Activated CD8-positive, alpha-beta memory T cell treated with anti-CD3 and anti-CD28 coated beads for 48 hours (primary cell): ENCODE results near the gene MSI1.
"Not testable (repeated sequence)": the region's sequence is repeated elsewhere in the genome, so short reads cannot be mapped to it uniquely, and the experiment has no call there.

ENCODE experiments used
- DNase-seq, 3 experiments: peaks; one replicate each; pipeline ENCODE4 v3.0.0-alpha.2; 2020; ENCODE audit warnings: low read depth in 2 of 3, low spot score in 2 of 3

The MSI1 gene

DNA sequence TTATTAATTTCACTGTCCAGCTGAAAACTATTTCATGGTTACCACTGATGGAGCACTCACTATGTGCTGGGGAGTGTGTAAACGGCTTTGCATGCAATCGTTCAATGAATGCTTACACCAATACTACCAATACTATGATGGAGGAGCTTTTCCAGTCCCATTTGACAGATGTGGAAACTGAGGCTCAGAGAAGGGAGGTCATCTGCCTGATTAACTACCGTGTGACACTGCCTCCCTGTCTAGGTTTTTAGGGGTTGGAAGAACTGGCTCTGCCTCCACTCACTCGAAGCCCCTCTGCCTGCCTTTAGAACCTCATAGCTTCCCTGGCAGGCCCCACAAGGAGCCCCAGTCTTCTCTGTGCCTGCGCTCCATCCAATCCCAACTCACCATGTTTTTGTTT is 11.9 kb downstream of the MSI1 start:
- DNase-seq, result no peak

DNA sequence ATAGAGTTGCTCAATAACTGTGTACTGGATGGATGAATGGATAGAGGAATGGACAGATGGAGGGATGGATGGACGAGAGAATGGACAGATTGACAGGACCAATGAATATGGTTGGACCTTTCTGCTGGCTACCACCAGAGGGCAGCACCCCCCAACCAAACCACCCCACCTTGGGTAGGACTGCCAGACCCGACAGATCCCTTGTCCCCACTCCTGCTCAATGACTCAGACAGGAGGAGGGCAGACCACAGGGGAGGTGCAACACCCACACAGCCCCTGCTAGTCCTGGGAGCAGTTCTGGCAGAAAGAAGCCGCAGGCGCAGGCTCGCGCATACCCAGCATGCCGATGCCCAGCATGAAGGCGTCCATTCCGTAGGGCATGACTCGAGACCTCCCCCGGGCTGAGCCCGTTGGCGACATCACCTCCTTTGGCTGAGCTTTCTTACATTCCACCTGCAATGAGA is 12.4 kb downstream of the MSI1 start:
- DNase-seq, result peak; percentile 52 to 66 (median 64)

DNA sequence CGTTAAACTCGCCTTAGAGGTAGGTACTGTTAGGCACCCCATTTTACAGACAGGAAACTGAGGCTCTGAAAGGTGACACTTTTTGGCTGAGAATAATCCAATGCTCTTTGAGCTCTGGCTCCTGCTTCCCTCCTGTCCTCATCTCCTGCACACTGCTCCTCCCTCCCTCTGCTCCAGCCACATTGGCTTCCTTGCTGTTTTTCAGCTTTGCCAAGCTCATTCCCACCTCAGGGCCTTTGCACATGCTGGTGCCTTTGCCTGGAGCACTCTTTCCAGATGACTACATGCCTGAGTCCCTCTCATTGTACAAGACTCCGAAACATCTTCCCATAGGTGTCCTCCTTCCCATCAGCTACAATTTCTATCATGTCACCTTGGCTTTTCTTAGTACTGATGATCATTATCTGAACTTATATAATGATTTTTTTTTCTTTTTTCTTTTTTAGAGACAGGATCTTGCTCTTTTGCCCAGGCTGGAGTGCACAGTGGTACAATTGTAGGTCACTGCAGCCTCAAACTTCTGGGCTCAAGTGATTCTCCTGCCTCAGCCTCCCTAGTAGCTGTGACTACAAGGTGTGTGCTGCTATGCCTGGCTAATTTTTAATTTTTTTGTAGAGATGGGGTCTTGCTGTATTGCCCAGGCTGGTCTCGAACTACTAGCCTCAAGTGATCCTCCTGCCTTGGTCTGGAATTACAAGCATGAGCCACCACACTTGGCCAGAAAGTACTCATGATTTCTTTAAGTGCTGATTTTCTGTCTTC is 15.2 kb downstream of the MSI1 start:
- DNase-seq, result no peak

DNA sequence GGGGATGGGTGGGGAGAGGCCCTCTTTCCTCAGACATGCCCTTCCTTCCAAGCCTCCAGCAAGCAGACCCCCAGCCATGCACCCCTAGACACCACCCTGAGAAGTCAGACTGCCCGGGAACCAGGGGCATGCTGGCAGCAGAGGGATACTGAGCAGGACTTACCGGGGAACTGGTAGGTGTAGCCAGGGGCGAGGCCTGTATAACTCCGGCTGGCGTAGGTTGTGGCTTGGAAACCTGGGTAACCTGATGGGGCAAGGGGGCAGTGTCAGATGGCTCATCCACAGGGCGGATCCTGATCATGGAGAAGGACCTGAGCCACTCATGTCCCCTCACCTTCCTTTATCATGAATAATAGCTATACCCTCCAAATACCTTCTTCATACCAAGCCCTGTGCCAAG is 15.8 kb downstream of the MSI1 start:
- DNase-seq, result no peak

DNA sequence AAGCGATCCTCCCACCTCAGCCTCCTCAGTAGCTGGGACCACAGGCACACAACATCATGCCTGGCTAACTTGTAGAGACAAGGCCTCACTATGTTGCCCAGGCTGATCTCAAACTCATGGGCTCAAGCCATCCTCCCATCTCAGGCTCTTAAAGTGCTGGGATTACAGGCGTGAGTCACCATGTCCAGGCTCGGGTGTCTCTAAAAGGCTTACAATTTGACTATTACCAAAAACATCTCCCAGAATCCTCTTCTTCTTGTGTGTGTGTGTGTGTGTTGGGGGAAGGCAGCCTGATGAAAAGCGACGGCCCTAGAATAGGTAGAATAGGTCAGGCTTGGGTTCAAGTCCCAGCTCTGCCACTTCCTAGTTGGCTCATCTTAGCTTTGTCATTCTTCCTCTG is 16.8 kb downstream of the MSI1 start:
- DNase-seq, result no peak

DNA sequence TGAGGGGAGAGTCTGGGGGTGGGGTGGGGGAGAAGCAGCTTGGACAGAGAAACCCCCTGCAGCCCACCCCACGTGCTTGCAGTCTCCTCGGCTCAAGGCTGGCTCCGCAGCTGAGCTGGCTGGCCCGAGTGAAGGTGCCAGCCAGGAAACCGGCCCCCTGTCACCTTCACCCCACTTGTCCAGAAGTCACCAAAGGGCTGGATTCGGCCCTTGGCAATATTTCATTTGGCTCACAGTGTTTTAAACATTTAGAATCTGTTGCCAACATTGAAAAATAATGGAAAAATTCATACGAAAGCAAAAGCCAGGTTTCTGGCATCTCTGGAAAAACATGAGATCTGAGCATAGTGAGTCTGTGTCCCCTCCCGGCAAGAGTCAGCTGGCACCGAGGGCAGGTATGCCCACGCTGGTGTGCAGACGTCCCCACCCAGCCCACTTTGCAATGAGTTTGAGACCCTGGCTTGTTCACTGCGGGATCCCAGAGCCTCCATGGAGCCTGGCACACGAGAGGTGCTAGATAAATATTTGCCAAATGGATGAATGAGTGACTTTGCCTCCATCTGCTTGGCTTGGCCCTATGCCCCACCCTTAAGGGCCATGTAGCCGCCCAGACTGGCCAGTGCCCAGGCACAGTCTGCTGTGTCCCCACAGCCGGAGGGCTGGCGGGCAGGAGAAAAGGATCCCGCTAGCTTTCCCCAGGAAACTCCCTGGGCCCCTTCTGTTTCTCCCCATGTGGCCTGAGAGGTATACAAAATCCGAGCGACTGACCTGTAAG is 18.2 kb downstream of the MSI1 start:
- no peak for DNase-seq

DNA sequence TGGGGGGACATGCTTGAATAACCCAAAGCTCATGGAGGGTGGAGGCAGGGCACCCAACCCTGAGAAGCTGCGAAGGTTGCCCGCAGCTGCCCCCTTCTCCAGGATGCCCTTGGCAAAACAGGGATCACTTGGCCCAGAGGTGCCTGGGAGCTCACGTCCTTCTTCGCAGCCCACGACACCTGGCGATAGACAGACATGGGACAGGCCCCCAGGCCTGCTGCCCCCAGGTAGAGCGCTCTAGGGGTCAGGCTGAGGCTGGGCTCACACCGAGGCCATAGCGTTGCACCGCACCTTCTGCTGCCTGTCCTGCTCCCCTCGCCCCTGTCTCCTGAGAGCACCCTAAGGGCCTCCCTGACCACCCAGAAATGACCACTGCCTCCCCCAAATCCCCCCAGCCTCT is 21.2 kb downstream of the MSI1 start:
- DNase-seq, result no peak

DNA sequence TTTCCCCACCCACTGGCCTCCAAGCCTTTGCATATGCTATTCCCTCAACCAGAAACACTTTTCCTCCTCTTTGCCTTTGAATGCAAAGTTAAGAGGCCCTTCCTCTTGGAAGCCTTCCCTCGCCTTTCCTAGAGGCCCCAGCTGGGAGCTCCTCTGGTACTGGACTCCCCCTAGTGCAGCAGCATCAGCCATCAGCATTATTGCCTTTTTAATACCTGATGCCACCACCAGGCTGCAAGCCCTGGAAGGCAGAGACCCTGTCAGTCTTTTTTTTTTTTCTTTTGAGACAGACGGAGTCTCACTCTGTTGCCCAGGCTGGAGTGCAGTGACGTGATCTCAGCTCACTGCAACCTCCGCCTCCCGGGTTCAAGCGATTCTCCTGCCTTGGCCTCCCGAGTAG is 22.3 kb downstream of the MSI1 start:
- no peak for DNase-seq

DNA sequence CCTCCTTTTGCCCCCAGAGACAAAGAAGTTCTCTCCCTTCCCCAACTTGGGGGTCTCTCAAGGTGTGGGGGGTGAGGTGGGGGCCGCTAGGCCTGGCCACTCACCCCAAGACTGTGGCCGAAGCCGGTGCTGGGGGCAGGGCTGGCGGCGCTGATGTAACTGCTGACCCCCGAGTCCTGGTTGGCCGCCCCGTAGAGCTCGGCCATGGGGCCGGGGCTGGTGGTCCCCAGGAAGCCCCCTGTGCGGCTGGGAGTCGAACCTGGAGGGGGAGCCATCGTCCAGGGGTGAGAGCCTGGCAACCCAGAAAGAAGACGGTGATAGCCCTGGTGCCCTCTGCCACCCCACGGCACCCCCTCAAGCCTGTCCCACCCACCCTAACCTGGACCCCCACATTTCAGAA is 22.9 kb downstream of the MSI1 start:
- no peak for DNase-seq

DNA sequence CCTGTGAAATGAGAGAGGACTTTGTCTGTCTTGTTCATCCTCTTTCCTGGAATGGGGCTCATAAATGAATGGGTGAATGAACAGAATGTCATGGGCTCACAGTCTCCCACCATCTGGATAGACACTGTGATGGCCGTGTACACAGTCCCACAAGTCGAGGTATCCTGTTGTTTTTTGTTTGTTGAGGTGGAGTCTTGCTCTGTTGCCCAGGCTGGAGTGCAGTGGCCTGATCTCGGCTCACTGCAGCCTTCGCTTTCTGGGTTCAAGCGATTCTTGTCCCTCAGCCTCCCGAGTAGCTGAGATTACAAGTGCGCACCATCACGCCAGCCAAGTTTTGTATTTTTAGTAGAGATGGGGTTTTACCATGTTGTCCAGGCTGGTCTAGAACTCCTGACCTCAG is 25.3 kb downstream of the MSI1 start:
- no peak for DNase-seq

DNA sequence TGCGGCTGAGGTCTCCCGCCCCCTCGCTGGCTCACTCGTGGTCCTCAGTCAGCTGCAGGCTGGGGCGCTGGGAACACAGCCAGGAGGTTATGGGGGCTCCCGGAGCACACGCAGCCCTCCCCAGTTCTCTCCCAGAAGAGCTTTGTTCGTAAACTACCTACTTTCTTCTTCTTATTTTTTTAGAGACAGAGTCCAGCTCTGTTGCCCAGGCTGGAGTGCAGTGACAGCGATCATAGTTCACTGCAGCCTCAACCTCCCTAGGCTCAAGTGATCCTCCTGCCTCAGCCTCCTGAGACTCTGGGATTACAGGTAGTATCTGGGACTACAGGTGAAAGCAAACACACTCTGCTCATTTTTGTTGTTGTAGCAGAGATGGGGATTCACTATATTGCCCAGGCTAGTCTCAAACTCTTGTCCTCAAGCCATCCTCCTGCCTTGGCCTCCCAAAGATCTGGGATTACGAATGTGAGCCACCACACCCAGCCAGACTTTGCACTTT is 25.9 kb downstream of the MSI1 start:
- DNase-seq, result no peak

DNA sequence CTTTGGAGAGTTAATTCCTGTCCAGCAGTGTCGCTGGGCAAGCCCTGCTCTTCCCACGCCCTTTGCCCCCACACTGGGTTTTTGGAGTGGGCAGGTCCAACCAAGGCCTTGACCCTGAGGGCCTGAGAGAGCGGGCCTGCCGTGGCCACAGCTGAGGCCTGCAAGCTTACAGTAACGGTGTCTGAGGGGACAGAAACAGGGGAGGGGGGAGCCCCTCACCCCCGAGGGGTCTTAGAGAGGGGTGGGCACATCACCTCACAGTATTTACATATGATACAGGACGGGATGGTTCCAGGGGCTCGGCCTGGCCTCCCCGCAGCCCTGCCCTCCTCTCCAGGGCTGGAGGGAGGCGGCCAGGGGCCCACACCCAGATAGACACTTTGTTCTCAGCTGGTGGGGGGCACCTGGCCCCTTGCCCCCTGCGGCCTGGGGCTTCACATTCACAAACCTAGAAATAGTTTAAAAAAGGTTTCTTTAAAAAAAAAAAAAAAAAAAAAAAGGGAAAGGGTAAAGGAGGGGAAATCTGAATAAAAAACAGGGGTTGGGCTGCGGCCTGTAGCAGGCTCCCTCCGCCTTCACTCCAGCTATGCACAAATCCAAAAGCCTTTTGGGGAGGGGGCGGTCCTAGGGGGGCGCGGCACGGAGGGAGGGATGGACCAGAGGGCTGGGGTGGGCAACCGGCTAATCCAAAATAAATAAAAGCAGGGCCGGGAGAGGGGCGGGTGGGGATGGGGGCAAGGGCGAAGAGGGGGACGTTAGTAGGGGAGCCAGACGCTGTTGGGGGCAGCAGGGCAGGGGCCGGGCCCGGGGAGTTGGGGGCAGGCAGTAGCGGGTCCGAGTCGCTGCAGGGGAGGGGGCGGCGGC is 26.6 kb downstream of the MSI1 start:
- no peak for DNase-seq

DNA sequence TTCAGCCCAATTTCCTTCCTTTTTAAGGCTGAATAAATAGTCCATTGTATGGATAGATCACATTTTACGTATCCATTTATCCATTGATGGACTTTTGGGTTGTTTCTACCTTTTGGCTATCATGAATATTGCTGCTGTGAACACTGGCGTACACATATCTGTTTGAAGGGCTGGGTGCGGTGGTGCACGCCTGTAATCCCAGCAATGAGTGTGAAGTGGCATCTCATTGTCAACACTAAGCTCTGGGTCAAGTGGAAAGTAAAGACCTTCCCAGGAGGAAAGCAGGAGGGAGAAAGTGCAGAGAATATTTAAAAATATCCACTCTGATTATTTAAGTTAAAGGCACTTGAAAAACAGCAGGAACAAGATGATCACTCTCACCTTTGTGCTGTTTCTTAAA is 29.7 kb downstream of the MSI1 start:
- DNase-seq, result no peak

DNA sequence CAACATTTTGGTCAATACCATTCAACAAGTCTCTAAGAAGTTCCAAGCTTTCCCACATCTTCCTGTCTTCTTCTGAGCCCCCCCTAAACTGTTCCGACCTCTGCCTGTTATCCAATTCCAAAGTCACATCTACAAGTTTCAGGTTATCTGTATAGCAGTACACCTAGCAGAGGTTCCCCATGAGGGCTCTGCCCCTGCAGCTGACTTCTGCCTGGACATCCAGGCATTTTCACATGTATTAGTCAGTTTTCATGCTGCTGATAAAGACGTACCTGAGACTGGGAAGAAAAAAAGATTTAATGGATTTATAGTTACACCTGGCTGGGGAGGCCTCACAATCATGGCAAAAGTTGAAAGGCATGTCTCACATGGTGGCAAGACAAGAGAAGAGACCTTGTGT is 31.2 kb downstream of the MSI1 start:
- no peak for DNase-seq

DNA sequence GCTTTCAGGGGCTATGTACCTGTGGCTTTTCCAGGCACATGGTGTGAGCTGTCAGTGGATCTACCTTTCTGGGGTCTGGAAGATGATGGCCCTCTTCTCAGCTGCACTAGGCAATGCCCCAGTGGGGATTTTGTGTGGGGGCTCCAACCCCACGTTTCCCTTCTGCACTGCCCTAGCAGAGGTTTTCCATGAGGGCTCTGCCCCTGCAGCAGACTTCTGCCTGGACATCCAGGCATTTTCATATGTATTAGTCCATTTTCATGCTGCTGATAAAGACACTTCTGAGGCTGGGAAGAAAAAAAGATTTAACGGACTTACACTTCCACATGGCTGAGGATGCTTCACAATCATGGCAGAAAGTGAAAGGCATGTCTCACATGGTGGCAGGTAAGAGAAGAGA is 32.6 kb downstream of the MSI1 start:
- not testable (repeated sequence) for DNase-seq

DNA sequence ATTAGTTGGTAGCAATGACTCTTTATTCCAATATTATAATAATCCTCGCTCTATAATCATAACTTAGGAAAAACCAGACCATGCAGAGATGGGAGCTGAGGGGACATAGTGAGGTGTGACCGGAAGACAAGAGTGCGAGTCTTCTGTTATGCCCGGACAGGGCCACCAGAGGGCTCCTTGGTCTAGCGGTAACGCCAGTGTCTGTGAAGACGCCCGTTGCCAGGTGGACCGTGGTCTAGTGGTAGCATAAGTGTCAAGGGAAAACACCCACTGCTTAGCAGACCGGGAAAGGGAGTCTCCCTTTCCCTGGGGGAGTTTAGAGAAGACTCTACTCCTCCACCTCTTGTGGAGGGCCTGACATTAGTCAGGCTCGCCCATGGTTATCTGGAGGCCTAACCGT is 33.5 kb downstream of the MSI1 start:
- DNase-seq, result not testable (repeated sequence)

DNA sequence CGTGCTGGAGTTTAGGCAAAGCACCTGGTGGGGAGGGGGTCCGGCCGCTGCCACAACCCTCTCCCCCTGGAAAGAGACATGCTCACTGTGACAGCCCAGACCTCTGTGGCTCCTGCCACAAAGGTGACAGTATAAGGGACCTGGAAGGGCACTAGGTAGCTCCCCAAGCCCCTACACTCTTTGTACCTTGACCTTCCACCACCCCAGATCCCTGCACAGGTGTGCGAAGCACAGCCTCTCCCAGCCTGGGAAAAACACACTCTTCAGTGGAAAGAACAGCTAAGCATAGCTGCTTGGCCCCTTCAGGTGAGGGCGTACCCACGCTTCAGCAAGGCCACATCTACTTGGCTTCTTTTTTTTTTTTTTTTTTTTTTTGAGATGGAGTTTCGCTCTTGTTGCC is 36.4 kb downstream of the MSI1 start:
- DNase-seq, result no peak

DNA sequence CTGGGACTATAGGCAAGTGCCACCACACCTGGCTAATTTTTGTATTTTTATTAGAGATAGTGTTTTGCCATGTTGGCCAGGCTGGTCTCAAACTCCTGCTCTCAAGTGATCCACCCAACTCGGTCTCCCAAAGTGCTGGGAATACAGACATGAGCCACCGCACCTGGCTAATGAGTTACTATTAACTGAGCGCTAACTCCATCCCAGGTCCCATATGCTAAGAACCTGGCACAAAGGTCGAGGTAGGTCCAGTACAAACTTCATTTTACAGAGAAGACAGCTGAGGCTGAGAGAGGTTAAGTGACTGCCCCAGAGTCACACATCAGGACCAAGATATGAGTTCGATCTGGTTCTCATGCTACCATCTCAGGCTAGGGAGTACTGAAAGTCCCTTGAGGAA is 36.9 kb downstream of the MSI1 start:
- no peak for DNase-seq

DNA sequence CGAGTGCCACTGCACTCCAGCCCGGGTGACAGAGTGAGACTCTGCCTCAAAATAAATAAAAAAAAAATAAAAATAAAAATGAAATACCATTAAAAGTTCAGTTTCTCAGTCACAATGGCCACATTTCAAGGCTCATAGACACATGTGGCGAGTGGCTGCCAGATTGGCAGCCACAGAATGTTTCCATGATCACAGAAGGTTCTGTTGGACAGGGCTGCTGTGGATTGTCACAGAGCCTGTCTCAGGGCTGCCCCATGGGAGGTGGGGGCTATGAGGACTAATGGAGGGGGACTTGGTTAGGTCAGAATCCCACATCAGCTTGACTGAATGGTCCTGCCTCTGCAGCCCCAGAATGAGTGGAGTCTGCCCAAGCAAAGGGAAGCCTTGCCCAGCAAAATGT is 37.6 kb downstream of the MSI1 start:
- no peak for DNase-seq

DNA sequence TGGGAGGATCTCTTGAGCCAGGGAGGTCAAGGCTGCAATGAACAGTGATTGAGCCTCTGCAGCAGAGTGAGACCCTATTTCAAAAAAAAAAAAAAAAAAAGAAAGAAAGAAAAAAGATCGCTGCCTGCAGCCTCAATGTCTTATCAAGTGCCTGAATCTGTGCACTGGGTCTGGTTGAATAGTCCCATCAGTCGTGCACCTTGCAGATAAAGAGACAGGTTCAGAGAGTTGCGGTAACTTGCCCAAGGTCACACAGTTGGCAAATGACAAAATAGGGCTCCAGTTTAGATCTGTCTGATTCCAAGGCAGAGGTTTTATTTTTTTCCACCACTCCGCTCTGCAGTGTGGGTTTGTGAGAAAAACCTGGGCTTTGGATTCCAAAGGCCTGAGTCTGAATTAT is 40.7 kb downstream of the MSI1 start:
- DNase-seq, result no peak

DNA sequence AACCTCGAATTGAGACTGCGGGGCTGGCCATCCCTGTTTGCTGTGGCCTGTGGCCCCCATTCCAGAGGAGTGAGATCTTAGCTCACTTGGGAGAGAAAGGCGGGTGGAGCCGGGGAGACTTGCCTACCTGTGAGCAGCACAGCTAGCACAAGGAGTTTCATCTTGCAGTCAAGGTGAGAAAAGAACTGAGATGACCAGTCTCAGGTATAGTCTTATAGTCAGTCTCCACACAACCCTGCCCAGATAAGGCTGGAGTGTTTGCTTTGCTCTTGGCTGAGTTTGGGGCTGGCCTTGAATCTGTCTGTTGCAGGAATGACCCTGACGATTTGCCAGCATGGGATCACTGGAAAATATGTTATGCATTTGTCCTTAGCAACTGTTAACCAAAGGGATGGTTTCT is 41.4 kb downstream of the MSI1 start, which contains the start of gene PLA2G1B:
Gene PLA2G1B (minus strand): TSS at position 187 of the 400 bp plus-strand sequence. CDS start 26 bp downstream, at position 161.
- DNase-seq, result no peak
